Liver (tissue), 9 donors: Measurements from ENCODE around the gene OR2S2. TPM values are rescaled to one million over a fixed set of nuclear protein-coding genes. Genes with fewer than 3 reads are reported as not detected.

Source experiments
- DNase-seq: peaks from one replicate; pipeline ENCODE4 v3.0.0-alpha.2; 2017; ENCODE audit warnings: low spot score
- H3K27ac ChIP-seq, 2 donors: one replicate each; pipeline ENCODE4 v1.7.0; 2013; ENCODE audit warnings: inconsistent platforms in 2 of 2, low read length in 2 of 2, control low read depth in 1 of 2, low read depth in 1 of 2, mild to moderate bottlenecking in 1 of 2
- H3K27me3 ChIP-seq, 4 donors: one replicate each; pipeline versions ENCODE4 v1.6.1 to v1.7.0; 2013; ENCODE audit warnings: low read length in 3 of 4, inconsistent platforms in 1 of 4, mild to moderate bottlenecking in 1 of 4, moderate library complexity in 1 of 4; ENCODE audit not compliant: control insufficient read depth in 4 of 4, insufficient read depth in 4 of 4
- H3K36me3 ChIP-seq, 4 donors: one replicate each; pipeline versions ENCODE4 v1.6.1 to v1.7.0; 2013; ENCODE audit warnings: low read length in 3 of 4, mild to moderate bottlenecking in 3 of 4, low read depth in 1 of 4, moderate library complexity in 1 of 4; ENCODE audit not compliant: control insufficient read depth in 4 of 4, insufficient read depth in 3 of 4
- H3K4me1 ChIP-seq, 4 donors: one replicate each; pipeline versions ENCODE4 v1.6.1 to v1.7.0; 2013; ENCODE audit warnings: low read length in 3 of 4, mild to moderate bottlenecking in 3 of 4, moderate library complexity in 1 of 4; ENCODE audit not compliant: control insufficient read depth in 4 of 4, insufficient read depth in 4 of 4
- H3K4me3 ChIP-seq, 3 donors: one replicate each; pipeline versions ENCODE4 v1.6.1 to v1.7.0; 2013; ENCODE audit warnings: low read length in 3 of 3, control low read depth in 1 of 3, low read depth in 1 of 3, mild to moderate bottlenecking in 1 of 3
- H3K9ac ChIP-seq, 2 donors: one replicate each; pipeline ENCODE4 v1.7.0; 2013; ENCODE audit warnings: low read length in 2 of 2, mild to moderate bottlenecking in 2 of 2, moderate library complexity in 2 of 2, control low read depth in 1 of 2, low read depth in 1 of 2
- H3K9me3 ChIP-seq, 4 donors: one replicate each; pipeline versions ENCODE4 v1.6.1 to v1.7.0; 2013; ENCODE audit warnings: low read length in 3 of 4; ENCODE audit not compliant: control insufficient read depth in 4 of 4
- EGR1 ChIP-seq, 2 donors: IDR thresholded peaks; 2 replicates each; pipeline ENCODE4 v1.6.1; 2016 to 2018; ENCODE audit warnings: antibody characterized with exemption in 2 of 2, low read depth in 2 of 2
- FOXA1 ChIP-seq: IDR thresholded peaks from 2 replicates; pipeline ENCODE4 v1.6.1; 2016; ENCODE audit warnings: antibody characterized with exemption
- FOXA2 ChIP-seq: IDR thresholded peaks from 2 replicates; pipeline ENCODE4 v1.6.1; 2016; ENCODE audit warnings: antibody characterized with exemption
- GABPA ChIP-seq, 2 donors: IDR thresholded peaks in 1 of 2; conservative IDR thresholded peaks in 1 of 2; 2 replicates each; pipeline ENCODE4 v1.6.1; 2016; ENCODE audit warnings: antibody characterized with exemption in 2 of 2, mild to moderate bottlenecking in 1 of 2, moderate library complexity in 1 of 2
- HNF4A ChIP-seq, 2 donors: conservative IDR thresholded peaks; 2 replicates each; pipeline ENCODE4 v1.6.1; 2016; ENCODE audit warnings: antibody characterized with exemption in 2 of 2, mild to moderate bottlenecking in 2 of 2
- HNF4G ChIP-seq: IDR thresholded peaks from 2 replicates; pipeline ENCODE4 v1.6.1; 2016; ENCODE audit warnings: antibody characterized with exemption
- JUND ChIP-seq, 2 donors: IDR thresholded peaks; 2 replicates each; pipeline ENCODE4 v1.6.1; 2016; ENCODE audit warnings: antibody characterized with exemption in 2 of 2
- NR2F2 ChIP-seq: IDR thresholded peaks from 2 replicates; pipeline ENCODE4 v1.6.1; 2016; ENCODE audit warnings: antibody characterized with exemption
- RAD21 ChIP-seq, 2 donors: IDR thresholded peaks; 2 replicates each; pipeline ENCODE4 v1.6.1; 2016; ENCODE audit warnings: antibody characterized with exemption in 2 of 2, mild to moderate bottlenecking in 2 of 2
- RXRA ChIP-seq, 2 donors: IDR thresholded peaks; 2 replicates each; pipeline ENCODE4 v1.6.1; 2017 to 2018; ENCODE audit warnings: antibody characterized with exemption in 2 of 2, mild to moderate bottlenecking in 1 of 2
- SP1 ChIP-seq: IDR thresholded peaks from 2 replicates; pipeline ENCODE4 v1.6.1; 2018; ENCODE audit warnings: antibody characterized with exemption, mild to moderate bottlenecking
- TAF1 ChIP-seq: conservative IDR thresholded peaks from 2 replicates; pipeline ENCODE4 v1.6.1; 2016; ENCODE audit warnings: antibody characterized with exemption, mild to moderate bottlenecking
- YY1 ChIP-seq: IDR thresholded peaks from 2 replicates; pipeline ENCODE4 v1.6.1; 2016; ENCODE audit warnings: antibody characterized with exemption, mild to moderate bottlenecking
- WGBS: extraction: QIAGEN DNeasy Blood & Tissue Kit; methylation state at CpG from one replicate; pipeline ENCODE4 v1.1.7; 2013; 5-methylcytosine and 5-hydroxymethylcytosine counted together
- polyA plus RNA-seq, 2 donors: library from polyadenylated mRNA; stranded (reverse) in 1 of 2; unstranded in 1 of 2; fragments of 200-250 nt in 1 of 2; fragments of >200 nt in 1 of 2; fragmentation: Nextera tagmentation in 1 of 2; extraction: Ambion mirVana in 1 of 2; gene quantifications; one replicate each; pipeline versions ENCODE4 v1.2.1 to v1.2.3, GENCODE V29; 2013 to 2015
- total RNA-seq, 2 donors: library from RNA; depleted of rRNA; stranded (reverse); fragments of >200 nt; gene quantifications; one replicate each; pipeline ENCODE4 v1.2.3, GENCODE V29; 2014
- TF ChIP-seq, protein P1 (sequence below): IDR thresholded peaks from 2 replicates; pipeline ENCODE4 v1.6.1; 2016; ENCODE audit warnings: antibody characterized with exemption
- TF ChIP-seq, protein P2 (sequence below): IDR thresholded peaks from 2 replicates; pipeline ENCODE4 v1.6.1; 2016; ENCODE audit warnings: antibody characterized with exemption, mild to moderate bottlenecking
- TF ChIP-seq, protein P3 (sequence below): fragments of 150-350 bp; IDR thresholded peaks from 2 replicates; pipeline ENCODE4 v1.5.1; 2017; ENCODE audit warnings: improper control_type of control experiment, low read depth, low read length; ENCODE audit not compliant: missing input control
- TF ChIP-seq, protein P4 (sequence below): IDR thresholded peaks from 2 replicates; pipeline ENCODE4 v1.6.1; 2016; ENCODE audit warnings: antibody characterized with exemption
- TF ChIP-seq, protein P5 (sequence below): IDR thresholded peaks from 2 replicates; pipeline ENCODE4 v1.6.1; 2016; ENCODE audit warnings: antibody characterized with exemption
- donor health status: healthy.
- donor health status: healthy.
- donor health status: healthy.
- donor health status: healthy.
- donor health status: healthy.

Gene OR2S2
- total and polyA plus RNA-seq, 4 donors = not detected

DNA sequence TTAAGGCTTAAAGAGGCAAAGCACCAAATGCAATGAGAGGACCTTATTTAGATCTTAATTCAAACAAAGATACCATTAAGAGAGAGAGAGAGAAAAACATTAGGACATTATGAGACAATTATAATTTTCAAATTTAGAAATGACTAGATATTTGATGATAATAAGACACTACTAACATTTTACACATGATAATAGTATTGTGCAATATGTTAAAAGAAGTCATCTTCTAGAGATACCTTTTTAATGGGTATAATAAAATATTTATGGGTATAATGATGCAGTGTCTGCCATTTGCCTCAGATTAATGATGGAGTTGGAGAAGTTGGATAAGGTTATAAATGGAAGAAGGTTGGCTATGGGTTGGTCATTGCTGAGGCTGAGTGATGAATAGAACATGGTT, 27.4 kb downstream of the OR2S2 start (continued):
- TF ChIP-seq, protein P1, sequence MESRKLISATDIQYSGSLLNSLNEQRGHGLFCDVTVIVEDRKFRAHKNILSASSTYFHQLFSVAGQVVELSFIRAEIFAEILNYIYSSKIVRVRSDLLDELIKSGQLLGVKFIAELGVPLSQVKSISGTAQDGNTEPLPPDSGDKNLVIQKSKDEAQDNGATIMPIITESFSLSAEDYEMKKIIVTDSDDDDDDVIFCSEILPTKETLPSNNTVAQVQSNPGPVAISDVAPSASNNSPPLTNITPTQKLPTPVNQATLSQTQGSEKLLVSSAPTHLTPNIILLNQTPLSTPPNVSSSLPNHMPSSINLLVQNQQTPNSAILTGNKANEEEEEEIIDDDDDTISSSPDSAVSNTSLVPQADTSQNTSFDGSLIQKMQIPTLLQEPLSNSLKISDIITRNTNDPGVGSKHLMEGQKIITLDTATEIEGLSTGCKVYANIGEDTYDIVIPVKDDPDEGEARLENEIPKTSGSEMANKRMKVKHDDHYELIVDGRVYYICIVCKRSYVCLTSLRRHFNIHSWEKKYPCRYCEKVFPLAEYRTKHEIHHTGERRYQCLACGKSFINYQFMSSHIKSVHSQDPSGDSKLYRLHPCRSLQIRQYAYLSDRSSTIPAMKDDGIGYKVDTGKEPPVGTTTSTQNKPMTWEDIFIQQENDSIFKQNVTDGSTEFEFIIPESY = no peak
- TF ChIP-seq YY1 = no peak
- TF ChIP-seq HNF4A (conservative IDR thresholded peaks at IDR 0.05) = no peak
- TF ChIP-seq FOXA2 = no peak
- no peak for TF ChIP-seq HNF4G
- TF ChIP-seq SP1 = no peak
- TF ChIP-seq FOXA1 = no peak

DNA sequence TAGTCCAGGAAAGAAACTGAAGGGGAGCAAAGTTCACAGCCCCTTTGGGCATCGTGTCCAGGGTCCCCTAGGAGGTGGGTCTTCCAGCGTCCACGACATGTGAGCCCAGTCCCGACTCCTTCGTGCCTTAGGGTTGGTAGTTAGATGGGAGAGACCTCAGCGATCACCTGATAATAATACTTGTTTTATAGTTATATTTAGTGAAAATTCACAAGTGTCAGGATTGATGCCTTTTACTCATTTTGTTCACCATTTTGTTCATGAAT, 28.6 kb downstream of the OR2S2 start:
- H3K36me3 ChIP-seq = no peaks in the 10 kb centered on the region
- TF ChIP-seq HNF4A (conservative IDR thresholded peaks at IDR 0.05) = no peak
- TF ChIP-seq, protein P2, sequence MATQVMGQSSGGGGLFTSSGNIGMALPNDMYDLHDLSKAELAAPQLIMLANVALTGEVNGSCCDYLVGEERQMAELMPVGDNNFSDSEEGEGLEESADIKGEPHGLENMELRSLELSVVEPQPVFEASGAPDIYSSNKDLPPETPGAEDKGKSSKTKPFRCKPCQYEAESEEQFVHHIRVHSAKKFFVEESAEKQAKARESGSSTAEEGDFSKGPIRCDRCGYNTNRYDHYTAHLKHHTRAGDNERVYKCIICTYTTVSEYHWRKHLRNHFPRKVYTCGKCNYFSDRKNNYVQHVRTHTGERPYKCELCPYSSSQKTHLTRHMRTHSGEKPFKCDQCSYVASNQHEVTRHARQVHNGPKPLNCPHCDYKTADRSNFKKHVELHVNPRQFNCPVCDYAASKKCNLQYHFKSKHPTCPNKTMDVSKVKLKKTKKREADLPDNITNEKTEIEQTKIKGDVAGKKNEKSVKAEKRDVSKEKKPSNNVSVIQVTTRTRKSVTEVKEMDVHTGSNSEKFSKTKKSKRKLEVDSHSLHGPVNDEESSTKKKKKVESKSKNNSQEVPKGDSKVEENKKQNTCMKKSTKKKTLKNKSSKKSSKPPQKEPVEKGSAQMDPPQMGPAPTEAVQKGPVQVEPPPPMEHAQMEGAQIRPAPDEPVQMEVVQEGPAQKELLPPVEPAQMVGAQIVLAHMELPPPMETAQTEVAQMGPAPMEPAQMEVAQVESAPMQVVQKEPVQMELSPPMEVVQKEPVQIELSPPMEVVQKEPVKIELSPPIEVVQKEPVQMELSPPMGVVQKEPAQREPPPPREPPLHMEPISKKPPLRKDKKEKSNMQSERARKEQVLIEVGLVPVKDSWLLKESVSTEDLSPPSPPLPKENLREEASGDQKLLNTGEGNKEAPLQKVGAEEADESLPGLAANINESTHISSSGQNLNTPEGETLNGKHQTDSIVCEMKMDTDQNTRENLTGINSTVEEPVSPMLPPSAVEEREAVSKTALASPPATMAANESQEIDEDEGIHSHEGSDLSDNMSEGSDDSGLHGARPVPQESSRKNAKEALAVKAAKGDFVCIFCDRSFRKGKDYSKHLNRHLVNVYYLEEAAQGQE = no peak
- no peak for TF ChIP-seq FOXA1
- TF ChIP-seq, protein P1 = no peak
- TF ChIP-seq TAF1 = no peak
- TF ChIP-seq EGR1 (IDR thresholded peaks at IDR 0.05; ENCODE audit: low read depth in 2 of 2) = no peak
- TF ChIP-seq SP1 = no peak
- TF ChIP-seq GABPA (IDR thresholded peaks at IDR 0.05 in 1 of 2, conservative IDR thresholded peaks at IDR 0.05 in 1 of 2) = no peak
- no peak for TF ChIP-seq RAD21 (IDR thresholded peaks at IDR 0.05)
- TF ChIP-seq, protein P3, sequence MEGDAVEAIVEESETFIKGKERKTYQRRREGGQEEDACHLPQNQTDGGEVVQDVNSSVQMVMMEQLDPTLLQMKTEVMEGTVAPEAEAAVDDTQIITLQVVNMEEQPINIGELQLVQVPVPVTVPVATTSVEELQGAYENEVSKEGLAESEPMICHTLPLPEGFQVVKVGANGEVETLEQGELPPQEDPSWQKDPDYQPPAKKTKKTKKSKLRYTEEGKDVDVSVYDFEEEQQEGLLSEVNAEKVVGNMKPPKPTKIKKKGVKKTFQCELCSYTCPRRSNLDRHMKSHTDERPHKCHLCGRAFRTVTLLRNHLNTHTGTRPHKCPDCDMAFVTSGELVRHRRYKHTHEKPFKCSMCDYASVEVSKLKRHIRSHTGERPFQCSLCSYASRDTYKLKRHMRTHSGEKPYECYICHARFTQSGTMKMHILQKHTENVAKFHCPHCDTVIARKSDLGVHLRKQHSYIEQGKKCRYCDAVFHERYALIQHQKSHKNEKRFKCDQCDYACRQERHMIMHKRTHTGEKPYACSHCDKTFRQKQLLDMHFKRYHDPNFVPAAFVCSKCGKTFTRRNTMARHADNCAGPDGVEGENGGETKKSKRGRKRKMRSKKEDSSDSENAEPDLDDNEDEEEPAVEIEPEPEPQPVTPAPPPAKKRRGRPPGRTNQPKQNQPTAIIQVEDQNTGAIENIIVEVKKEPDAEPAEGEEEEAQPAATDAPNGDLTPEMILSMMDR = no peak
- TF ChIP-seq NR2F2 = no peak
- TF ChIP-seq, protein P4, sequence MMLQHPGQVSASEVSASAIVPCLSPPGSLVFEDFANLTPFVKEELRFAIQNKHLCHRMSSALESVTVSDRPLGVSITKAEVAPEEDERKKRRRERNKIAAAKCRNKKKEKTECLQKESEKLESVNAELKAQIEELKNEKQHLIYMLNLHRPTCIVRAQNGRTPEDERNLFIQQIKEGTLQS = no peak
- no peak for TF ChIP-seq RXRA (IDR thresholded peaks at IDR 0.05)
- no peak for TF ChIP-seq FOXA2
- TF ChIP-seq, protein P5, sequence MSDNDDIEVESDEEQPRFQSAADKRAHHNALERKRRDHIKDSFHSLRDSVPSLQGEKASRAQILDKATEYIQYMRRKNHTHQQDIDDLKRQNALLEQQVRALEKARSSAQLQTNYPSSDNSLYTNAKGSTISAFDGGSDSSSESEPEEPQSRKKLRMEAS = no peak
- no peak for TF ChIP-seq HNF4G
- TF ChIP-seq YY1 = no peak
- no peak for TF ChIP-seq JUND (IDR thresholded peaks at IDR 0.05)
- H3K4me1 ChIP-seq = peaks cover 1 to 10% (median 5%) of the 10 kb centered on the region in 4 donors
- WGBS = 75% methylated on average over 6 of the region's 6 CpGs
- no peaks in the 10 kb centered on the region for H3K27me3 ChIP-seq
- no peak overlapping the region for H3K27ac ChIP-seq
- no peak overlapping the region for H3K9ac ChIP-seq
- no peaks in the 10 kb centered on the region for H3K9me3 ChIP-seq
- no peak overlapping the region for H3K4me3 ChIP-seq
- no peak for DNase-seq
